ENCODE data around the gene MMP2. TPM values are rescaled to one million over a fixed set of nuclear protein-coding genes. Genes with fewer than 3 reads are reported as not detected.

Gene MMP2
- total RNA-seq, 2 donors from 2014 or later: 131 to 136 TPM

DNA sequence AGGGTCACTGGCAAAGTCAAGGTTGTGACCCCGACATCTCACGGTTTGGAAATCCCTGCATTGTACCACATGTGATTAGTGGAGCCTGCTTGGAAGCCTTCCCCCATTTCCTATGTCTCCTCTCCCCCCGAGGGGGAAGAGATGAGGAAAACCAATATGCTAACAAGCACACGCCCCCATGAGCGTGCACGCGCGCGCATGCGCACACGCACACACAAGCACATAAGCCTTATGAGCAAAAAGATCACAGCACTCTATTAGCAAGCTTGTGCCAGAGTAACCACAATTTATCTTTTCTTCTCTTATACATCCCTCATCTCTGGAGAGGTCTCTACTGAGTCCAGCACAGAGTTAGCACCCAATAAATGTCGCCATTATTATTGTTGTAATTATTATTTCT lies 31.8 kb upstream of the MMP2 start:
- Histone ChIP-seq H3K4me1 (no peaks in the 10 kb centered on the region), H3K36me3 (no peaks in the 10 kb centered on the region), H3K4me3 (no peak overlapping the region), H3K27ac (no peak overlapping the region), H3K27me3 (no peaks in the 10 kb centered on the region), H3K9me3 (no peaks in the 10 kb centered on the region)
- TF ChIP-seq, protein P1, sequence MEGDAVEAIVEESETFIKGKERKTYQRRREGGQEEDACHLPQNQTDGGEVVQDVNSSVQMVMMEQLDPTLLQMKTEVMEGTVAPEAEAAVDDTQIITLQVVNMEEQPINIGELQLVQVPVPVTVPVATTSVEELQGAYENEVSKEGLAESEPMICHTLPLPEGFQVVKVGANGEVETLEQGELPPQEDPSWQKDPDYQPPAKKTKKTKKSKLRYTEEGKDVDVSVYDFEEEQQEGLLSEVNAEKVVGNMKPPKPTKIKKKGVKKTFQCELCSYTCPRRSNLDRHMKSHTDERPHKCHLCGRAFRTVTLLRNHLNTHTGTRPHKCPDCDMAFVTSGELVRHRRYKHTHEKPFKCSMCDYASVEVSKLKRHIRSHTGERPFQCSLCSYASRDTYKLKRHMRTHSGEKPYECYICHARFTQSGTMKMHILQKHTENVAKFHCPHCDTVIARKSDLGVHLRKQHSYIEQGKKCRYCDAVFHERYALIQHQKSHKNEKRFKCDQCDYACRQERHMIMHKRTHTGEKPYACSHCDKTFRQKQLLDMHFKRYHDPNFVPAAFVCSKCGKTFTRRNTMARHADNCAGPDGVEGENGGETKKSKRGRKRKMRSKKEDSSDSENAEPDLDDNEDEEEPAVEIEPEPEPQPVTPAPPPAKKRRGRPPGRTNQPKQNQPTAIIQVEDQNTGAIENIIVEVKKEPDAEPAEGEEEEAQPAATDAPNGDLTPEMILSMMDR (IDR thresholded peaks at IDR 0.05): no peak
- DNase-seq (ENCODE audit: low spot score): no peak

DNA sequence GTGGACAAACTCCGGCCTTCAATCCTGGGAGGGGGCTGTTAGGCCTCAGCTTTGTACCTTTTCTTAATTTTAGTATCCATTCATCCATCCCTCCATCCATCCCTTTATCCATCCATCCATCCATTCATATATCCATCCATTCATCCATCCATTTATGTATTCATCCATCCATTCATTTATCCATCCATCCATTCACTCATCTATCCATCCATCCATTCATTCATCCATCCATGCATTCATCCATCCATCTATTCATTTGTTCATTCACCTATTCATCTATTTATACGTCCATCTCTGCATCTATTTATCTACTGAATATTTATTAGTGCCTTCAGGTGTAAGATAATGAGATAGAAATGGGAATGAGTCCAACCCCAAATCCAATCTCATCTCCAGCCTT lies 26.0 kb upstream of the MMP2 start:
- TF ChIP-seq, protein P1 (IDR thresholded peaks at IDR 0.05): no peak
- Histone ChIP-seq H3K27me3 (no peaks in the 10 kb centered on the region), H3K4me1 (no peaks in the 10 kb centered on the region), H3K4me3 (no peak overlapping the region), H3K9me3 (no peaks in the 10 kb centered on the region), H3K36me3 (no peaks in the 10 kb centered on the region), H3K27ac (no peak overlapping the region)
- no peak for DNase-seq (ENCODE audit: low spot score)

DNA sequence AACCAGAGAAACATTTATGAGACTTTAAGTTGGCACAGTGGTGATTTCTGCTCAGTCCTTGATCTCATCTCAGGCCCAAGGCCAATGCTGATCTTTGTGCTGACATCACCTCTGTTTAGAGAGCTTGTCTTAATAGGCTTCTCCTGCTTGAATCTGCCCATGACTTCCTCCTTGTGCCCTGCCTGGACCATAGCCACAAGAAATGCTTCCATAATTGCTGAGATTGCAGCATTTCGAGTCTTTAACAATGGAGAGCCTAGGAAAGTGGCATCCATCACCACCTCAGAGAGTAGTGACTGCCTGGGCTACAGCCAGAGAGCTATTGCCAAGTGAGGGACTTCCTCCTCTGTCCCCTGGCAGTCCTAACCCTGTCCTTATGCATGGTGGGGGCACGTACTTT lies 25.1 kb upstream of the MMP2 start:
- Histone ChIP-seq H3K9me3 (no peaks in the 10 kb centered on the region), H3K4me3 (no peak overlapping the region), H3K27me3 (no peaks in the 10 kb centered on the region), H3K36me3 (no peaks in the 10 kb centered on the region), H3K4me1 (no peaks in the 10 kb centered on the region), H3K27ac (no peak overlapping the region)
- TF ChIP-seq, protein P1 (IDR thresholded peaks at IDR 0.05): no peak
- no peak for DNase-seq (ENCODE audit: low spot score)

DNA sequence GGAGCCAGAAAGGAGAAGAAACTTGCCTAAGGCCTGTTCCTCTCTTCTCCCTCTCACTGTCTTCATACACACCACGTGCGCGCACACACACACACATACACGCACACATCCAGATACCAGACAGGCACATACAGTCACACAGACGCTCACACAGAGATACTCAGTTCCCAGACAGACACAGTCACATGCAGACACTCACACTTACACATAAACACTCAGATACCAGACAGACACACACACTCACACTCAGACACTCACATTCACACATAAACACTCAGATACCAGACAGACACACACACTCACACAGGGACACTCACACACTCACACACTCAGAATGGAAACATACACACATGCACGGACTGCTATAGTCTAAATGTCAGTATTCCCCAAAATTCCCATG lies 24.1 kb upstream of the MMP2 start:
- H3K4me3 ChIP-seq: no peak overlapping the region
- H3K9me3 ChIP-seq: no peaks in the 10 kb centered on the region
- H3K36me3 ChIP-seq: no peaks in the 10 kb centered on the region
- no peak overlapping the region for H3K27ac ChIP-seq
- H3K4me1 ChIP-seq: no peaks in the 10 kb centered on the region
- DNase-seq (ENCODE audit: low spot score): no peak
- TF ChIP-seq, protein P1 (IDR thresholded peaks at IDR 0.05): no peak
- no peaks in the 10 kb centered on the region for H3K27me3 ChIP-seq

DNA sequence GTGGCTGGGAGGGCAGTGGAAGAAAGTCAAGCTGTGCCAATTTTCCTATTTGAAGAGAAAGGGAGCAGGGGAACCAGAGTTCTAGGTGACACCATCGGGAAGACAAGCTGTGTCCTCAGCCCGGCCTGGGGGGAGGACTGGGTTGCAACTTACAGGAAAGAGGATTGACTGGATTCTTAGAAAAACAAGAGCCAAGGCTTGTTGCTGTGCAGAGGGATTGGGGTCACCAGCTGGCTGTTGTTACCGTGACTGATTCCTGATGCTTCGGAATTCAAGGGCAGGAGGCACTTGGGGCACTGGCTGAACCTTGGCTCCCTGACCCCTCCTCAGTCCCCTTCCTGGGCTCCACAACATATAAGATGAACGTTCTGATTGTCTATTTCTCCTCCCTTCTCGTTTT lies 16.8 kb upstream of the MMP2 start:
- H3K4me1 ChIP-seq: no peaks in the 10 kb centered on the region
- H3K36me3 ChIP-seq: no peaks in the 10 kb centered on the region
- H3K27me3 ChIP-seq: no peaks in the 10 kb centered on the region
- H3K4me3 ChIP-seq: no peak overlapping the region
- no peaks in the 10 kb centered on the region for H3K9me3 ChIP-seq
- no peak for DNase-seq (ENCODE audit: low spot score)
- TF ChIP-seq, protein P1 (IDR thresholded peaks at IDR 0.05): no peak
- H3K27ac ChIP-seq: no peak overlapping the region

DNA sequence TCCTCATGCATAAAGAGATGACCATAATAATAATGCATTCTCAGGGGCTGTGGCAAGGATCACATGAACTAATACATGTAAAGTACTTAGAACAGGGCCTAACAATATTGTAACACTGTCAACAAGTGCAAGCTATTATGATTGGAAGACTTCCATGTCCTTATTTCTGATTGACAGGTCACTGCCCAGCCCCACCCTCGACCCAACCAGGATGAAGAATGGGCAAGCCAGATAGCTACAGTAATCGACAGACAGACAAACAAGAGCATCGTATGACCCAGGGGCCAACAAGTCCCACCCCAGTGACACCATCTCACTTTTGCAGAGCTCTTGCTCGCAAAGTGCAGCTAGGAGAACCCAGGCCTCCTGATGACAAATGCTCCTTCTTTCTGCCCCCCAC lies 14.6 kb upstream of the MMP2 start:
- Histone ChIP-seq H3K27me3 (no peaks in the 10 kb centered on the region), H3K27ac (no peak overlapping the region), H3K4me1 (no peaks in the 10 kb centered on the region), H3K9me3 (no peaks in the 10 kb centered on the region), H3K4me3 (no peak overlapping the region), H3K36me3 (no peaks in the 10 kb centered on the region)
- TF ChIP-seq, protein P1 (IDR thresholded peaks at IDR 0.05): no peak
- no peak for DNase-seq (ENCODE audit: low spot score)

All from right atrium auricular region (tissue), 2 donors.